ENCODE measurements around the gene C10orf71.

The C10orf71 gene

GRCh38 chr10:49361178-49361554, 62.2 kb downstream of the C10orf71 start:
- H3K4me1 ChIP-seq (ENCODE audit: control insufficient read depth, insufficient read depth, low read length), result no peaks in the 10 kb centered on the region
- no peaks in the 10 kb centered on the region for H3K36me3 ChIP-seq (ENCODE audit: control insufficient read depth in 2 of 2, insufficient read depth in 1 of 2, low read length in 2 of 2)
- POLR2A ChIA-PET, result no interaction called here
- no peaks in the 10 kb centered on the region for H3K9me3 ChIP-seq (ENCODE audit: control insufficient read depth, insufficient read depth, low read depth, low read length)
- CTCF ChIA-PET, result no interaction called here
- no peak overlapping the region for H3K27ac ChIP-seq (ENCODE audit: extremely low read depth, low read depth, low read length)
- no peak overlapping the region for H3K4me3 ChIP-seq (ENCODE audit: low read depth, low read length)
- TF ChIP-seq ZNF2 (tag by site-specific recombination; IDR thresholded peaks at IDR 0.05), result no peak

GRCh38 chr10:49361735-49362568, 63.0 kb downstream of the C10orf71 start:
- Histone ChIP-seq H3K27ac (ENCODE audit: extremely low read depth, low read depth, low read length) (no peak overlapping the region), H3K4me1 (ENCODE audit: control insufficient read depth, insufficient read depth, low read length) (no peaks in the 10 kb centered on the region), H3K9me3 (ENCODE audit: control insufficient read depth, insufficient read depth, low read depth, low read length) (no peaks in the 10 kb centered on the region), H3K4me3 (ENCODE audit: low read depth, low read length) (no peak overlapping the region), H3K36me3 (ENCODE audit: control insufficient read depth in 2 of 2, insufficient read depth in 1 of 2, low read length in 2 of 2) (no peaks in the 10 kb centered on the region)
- ChIA-PET POLR2A (no interaction called here), CTCF (interaction anchor here (0.5 to 1.3 kb wide), 2 partner anchors 134 to 996 kb away, joined by 3 to 6 read pairs; no protein-coding TSS in a partner anchor)
- TF ChIP-seq ZNF645 (tag by site-specific recombination; IDR thresholded peaks at IDR 0.05) (no peak), ZNF26 (tag by site-specific recombination; IDR thresholded peaks at IDR 0.05) (no peak), ZNF692 (tag by site-specific recombination; IDR thresholded peaks at IDR 0.05) (no peak), ZNF555 (tag by site-specific recombination; conservative IDR thresholded peaks at IDR 0.05) (no peak), TRIM28 (IDR thresholded peaks at IDR 0.05; ENCODE audit: borderline replicate concordance, low read length) (no peak), ZNF426 (tag by site-specific recombination; IDR thresholded peaks at IDR 0.05) (no peak), ZNF274 (IDR thresholded peaks at IDR 0.05; ENCODE audit: low read length) (no peak), ZNF274 (tag by site-specific recombination; IDR thresholded peaks at IDR 0.05; ENCODE audit: borderline replicate concordance) (no peak), ZNF776 (tag by site-specific recombination; IDR thresholded peaks at IDR 0.05; ENCODE audit: borderline replicate concordance) (no peak), ZNF514 (tag by site-specific recombination; IDR thresholded peaks at IDR 0.05) (no peak), ZNF654 (tag by site-specific recombination; IDR thresholded peaks at IDR 0.05; ENCODE audit: low read depth) (no peak), PRDM2 (tag by site-specific recombination; IDR thresholded peaks at IDR 0.05; ENCODE audit: borderline replicate concordance) (no peak), ZNF423 (tag by site-specific recombination; IDR thresholded peaks at IDR 0.05) (no peak), PATZ1 (tag by site-specific recombination; IDR thresholded peaks at IDR 0.05) (no peak), ZNF791 (tag by site-specific recombination; IDR thresholded peaks at IDR 0.05) (no peak), ZNF488 (tag by site-specific recombination; IDR thresholded peaks at IDR 0.05) (no peak), ZEB2 (tag by site-specific recombination; IDR thresholded peaks at IDR 0.05) (no peak), ZNF596 (tag by site-specific recombination; IDR thresholded peaks at IDR 0.05) (no peak), ZNF624 (tag by site-specific recombination; IDR thresholded peaks at IDR 0.05) (no peak), TCF7L2 (IDR thresholded peaks at IDR 0.05; ENCODE audit: borderline replicate concordance, low read depth, low read length) (no peak)
